A673 (cell line): ENCODE data around the gene ETFA. TPM values are rescaled to one million over a fixed set of nuclear protein-coding genes. Genes with fewer than 3 reads are reported as not detected.

Experiments used
- BruUV-seq: library from RNA; stranded (reverse); fragments of 400-500 nt; replicated peaks from 2 replicates; lab custom pipeline; 2021; lab: Mats Ljungman, UMichigan
- CTCF ChIA-PET: fragments of 300-600 bp; sonication (Branson Sonifier 250); formaldehyde crosslinking; loops from one replicate; lab custom pipeline; 2022; ENCODE audit warnings: antibody characterized with exemption; lab: Charles Lee
- POLR2A ChIA-PET: fragments of 300-600 bp; sonication (Branson Sonifier 250); formaldehyde crosslinking; loops from one replicate; lab custom pipeline; 2022; ENCODE audit warnings: antibody characterized with exemption; ENCODE audit not compliant: low non-redundant PET; lab: Charles Lee
- DNase-seq: peaks from one replicate; pipeline ENCODE4 v3.0.0-alpha.2; 2015; ENCODE audit warnings: low spot score
- H3K27ac ChIP-seq: fragments of 200-600 bp; sonication (generic); 2 replicates; pipeline ENCODE4 v1.5.1; 2016; ENCODE audit warnings: mixed run types, low read depth, mild to moderate bottlenecking, mixed read lengths, antibody characterized with exemption, low read length; ENCODE audit not compliant: poor library complexity, severe bottlenecking
- H3K27me3 ChIP-seq: fragments of 200-600 bp; sonication (generic); replicated peaks from 2 replicates; pipeline ENCODE4 v1.6.1; 2017; ENCODE audit warnings: mixed run types, low read depth, mild to moderate bottlenecking, mixed read lengths, antibody characterized with exemption, low read length; ENCODE audit not compliant: insufficient read depth, poor library complexity
- H3K36me3 ChIP-seq: fragments of 200-600 bp; sonication (generic); 2 replicates; pipeline ENCODE4 v1.6.1; 2016; ENCODE audit warnings: mixed run types, mild to moderate bottlenecking, mixed read lengths, antibody characterized with exemption, low read length; ENCODE audit not compliant: insufficient read depth, poor library complexity, severe bottlenecking
- H3K4me1 ChIP-seq: fragments of 200-600 bp; sonication (generic); 2 replicates; pipeline ENCODE4 v1.6.1; 2017; ENCODE audit warnings: mixed run types, mild to moderate bottlenecking, mixed read lengths, antibody characterized with exemption, low read length; ENCODE audit not compliant: insufficient read depth, poor library complexity, severe bottlenecking
- H3K4me3 ChIP-seq: fragments of 200-600 bp; sonication (generic); 2 replicates; pipeline ENCODE4 v1.5.1; 2016; ENCODE audit warnings: low read depth, mixed run types, mild to moderate bottlenecking, mixed read lengths, low read length; ENCODE audit not compliant: poor library complexity, severe bottlenecking
- H3K9me3 ChIP-seq: fragments of 200-600 bp; sonication (generic); 2 replicates; pipeline ENCODE4 v1.6.1; 2016; ENCODE audit warnings: mixed run types, low read depth, mild to moderate bottlenecking, mixed read lengths, antibody characterized with exemption, low read length; ENCODE audit not compliant: poor library complexity, severe bottlenecking
- CTCF ChIP-seq: fragments of 300-800, 200-600 bp; sonication (generic); conservative IDR thresholded peaks from 2 replicates; pipeline ENCODE4 v1.5.1; 2017; ENCODE audit warnings: low read depth, mild to moderate bottlenecking, antibody characterized with exemption, low read length, moderate library complexity, mixed read lengths
- EZH2 ChIP-seq: fragments of 200-600 bp; sonication (generic); IDR thresholded peaks from 2 replicates; pipeline ENCODE4 v1.6.1; 2017; ENCODE audit warnings: borderline replicate concordance, low read depth, mild to moderate bottlenecking, mixed read lengths, antibody characterized with exemption, low read length; ENCODE audit not compliant: poor library complexity, severe bottlenecking
- intact Hi-C: fragments of 100-400 bp; cut with micrococcal nuclease; formaldehyde crosslinking; loops from one replicate; pipeline ENCODE4 v1.10.0; 2022; ENCODE audit not compliant: unreplicated experiment
- total RNA-seq: library from RNA; stranded (reverse); gene quantifications from 2 replicates; pipeline ENCODE4 v1.2.3, GENCODE V29; 2021

Gene ETFA
- total RNA-seq, 1 experiment from 2014 or later: 133 TPM

- DNase-seq: no peak
- H3K27ac ChIP-seq: no peak overlapping the region
- TF ChIP-seq CTCF (no peak), EZH2 (no peak)
- BruUV-seq: no TSS peak
- no peaks in the 10 kb centered on the region for H3K27me3 ChIP-seq
- ChIA-PET CTCF (no interaction called here), POLR2A (no interaction called here)
- H3K9me3 ChIP-seq: no peaks in the 10 kb centered on the region
- no peaks in the 10 kb centered on the region for H3K36me3 ChIP-seq
- intact Hi-C loops: no loop called here
- no peak overlapping the region for H3K4me3 ChIP-seq
- no peaks in the 10 kb centered on the region for H3K4me1 ChIP-seq
Observed at GRCh38 chr15:76179023-76179422, 132.2 kb downstream of the ETFA start.

GRCh38 chr15:76178296-76179000, 132.8 kb downstream of the ETFA start:
- H3K4me1 ChIP-seq: no peaks in the 10 kb centered on the region
- H3K9me3 ChIP-seq: no peaks in the 10 kb centered on the region
- H3K27ac ChIP-seq: no peak overlapping the region
- H3K36me3 ChIP-seq: no peaks in the 10 kb centered on the region
- intact Hi-C loops: no loop called here
- TF ChIP-seq EZH2 (no peak), CTCF (no peak)
- ChIA-PET POLR2A (no interaction called here), CTCF (interaction anchor here (0.6 kb wide), 1 partner anchor 178 kb away, joined by 3 read pairs; no protein-coding TSS in a partner anchor)
- no TSS peak for BruUV-seq
- no peak for DNase-seq
- H3K4me3 ChIP-seq: no peak overlapping the region
- H3K27me3 ChIP-seq: no peaks in the 10 kb centered on the region

GRCh38 chr15:76177491-76178040, 133.7 kb downstream of the ETFA start:
- H3K27ac ChIP-seq: no peak overlapping the region
- CTCF ChIA-PET: interaction anchor here (0.6 kb wide), 1 partner anchor 179 kb away, joined by 3 read pairs; no protein-coding TSS in a partner anchor
- no peaks in the 10 kb centered on the region for H3K4me1 ChIP-seq
- no peaks in the 10 kb centered on the region for H3K9me3 ChIP-seq
- no peak for TF ChIP-seq EZH2
- TF ChIP-seq CTCF: no peak
- no peak for DNase-seq
- no TSS peak for BruUV-seq
- no peak overlapping the region for H3K4me3 ChIP-seq
- H3K27me3 ChIP-seq: no peaks in the 10 kb centered on the region
- POLR2A ChIA-PET: no interaction called here
- intact Hi-C loops: no loop called here
- H3K36me3 ChIP-seq: no peaks in the 10 kb centered on the region
